CD14-positive monocyte (primary cell): ENCODE results near the gene FOXJ3. TPM values are rescaled to one million over a fixed set of nuclear protein-coding genes. Genes with fewer than 3 reads are reported as not detected.

Experiments
- DNase-seq, 3 donors: peaks; one replicate each; pipeline ENCODE4 v3.0.0-alpha.2; 2011 to 2022
- H2AFZ ChIP-seq: 2 replicates; pipeline ENCODE4 v1.6.0; 2012; ENCODE audit warnings: mild to moderate bottlenecking, low read depth, low read length, inconsistent platforms; ENCODE audit not compliant: insufficient read depth, poor library complexity, severe bottlenecking
- H3K27ac ChIP-seq, 2 donors: 1 replicate in 1 of 2; 2 replicates in 1 of 2; pipeline ENCODE4 v1.5.1; 2012 to 2013; ENCODE audit warnings: low read length in 2 of 2, control low read depth in 1 of 2, inconsistent platforms in 1 of 2, low read depth in 1 of 2, mild to moderate bottlenecking in 1 of 2
- H3K27me3 ChIP-seq, 2 donors: one replicate each; pipeline versions ENCODE4 v1.6.0 to v1.6.1; 2011 to 2013; ENCODE audit warnings: low read length in 2 of 2; ENCODE audit not compliant: control insufficient read depth in 2 of 2, insufficient read depth in 2 of 2
- H3K36me3 ChIP-seq, 2 donors: replicated peaks in 1 of 2; 1 replicate in 1 of 2; 2 replicates in 1 of 2; pipeline versions ENCODE4 v1.5.1 to v1.6.1; 2012 to 2013; ENCODE audit warnings: low read length in 2 of 2, control low read depth in 1 of 2, inconsistent platforms in 1 of 2, mild to moderate bottlenecking in 1 of 2; ENCODE audit not compliant: insufficient read depth in 2 of 2, control insufficient read depth in 1 of 2
- H3K4me1 ChIP-seq, 2 donors: 1 replicate in 1 of 2; 2 replicates in 1 of 2; pipeline versions ENCODE4 v1.5.1 to v1.6.1; 2012 to 2013; ENCODE audit warnings: low read length in 2 of 2, control low read depth in 1 of 2, inconsistent platforms in 1 of 2, mild to moderate bottlenecking in 1 of 2, moderate library complexity in 1 of 2; ENCODE audit not compliant: insufficient read depth in 2 of 2, control insufficient read depth in 1 of 2
- H3K4me2 ChIP-seq: replicated peaks from 2 replicates; pipeline ENCODE3; 2012; ENCODE audit warnings: low read length, moderate library complexity, mild to moderate bottlenecking; ENCODE audit not compliant: poor library complexity, severe bottlenecking; ENCODE audit errors: extremely low read depth
- H3K4me3 ChIP-seq, 3 experiments: fragments of 200-600 bp in 1 of 3; sonication (generic) in 1 of 3; replicated peaks in 1 of 3; 1 replicate in 2 of 3; 2 replicates in 1 of 3; pipeline ENCODE4 v1.5.1; 2011 to 2013; ENCODE audit warnings: low read length in 3 of 3, mild to moderate bottlenecking in 3 of 3, control low read depth in 2 of 3, low read depth in 2 of 3, inconsistent platforms in 1 of 3, moderate library complexity in 1 of 3
- H3K79me2 ChIP-seq: 2 replicates; pipeline ENCODE4 v1.6.0; 2012; ENCODE audit warnings: mild to moderate bottlenecking, control low read depth, inconsistent platforms, low read length, moderate library complexity; ENCODE audit not compliant: insufficient read depth
- H3K9ac ChIP-seq: 2 replicates; pipeline ENCODE4 v1.6.0; 2017; ENCODE audit warnings: low read length, mild to moderate bottlenecking; ENCODE audit not compliant: insufficient read depth, poor library complexity, severe bottlenecking
- H3K9me3 ChIP-seq, 2 donors: replicated peaks in 1 of 2; 1 replicate in 1 of 2; 2 replicates in 1 of 2; pipeline versions ENCODE4 v1.5.1 to v1.6.1; 2012 to 2013; ENCODE audit warnings: low read length in 2 of 2, control low read depth in 1 of 2; ENCODE audit not compliant: control insufficient read depth in 1 of 2, insufficient read depth in 1 of 2
- H4K20me1 ChIP-seq: 2 replicates; pipeline ENCODE4 v1.6.0; 2012; ENCODE audit warnings: mild to moderate bottlenecking, low read length, control low read depth, moderate library complexity; ENCODE audit not compliant: insufficient read depth
- H3K27ac Mint-ChIP-seq, 7 donors: one replicate each; pipeline ENCODE4 v1.8.0; 2020; ENCODE audit warnings: mild to moderate bottlenecking in 7 of 7, mixed read lengths in 7 of 7, moderate library complexity in 6 of 7, inconsistent platforms in 2 of 7
- H3K27me3 Mint-ChIP-seq, 3 donors: one replicate each; pipeline ENCODE4 v1.8.0; 2021 to 2022; ENCODE audit warnings: low read depth in 3 of 3, mild to moderate bottlenecking in 3 of 3, mixed read lengths in 3 of 3, moderate library complexity in 3 of 3, inconsistent platforms in 1 of 3
- H3K36me3 Mint-ChIP-seq, 2 donors: one replicate each; pipeline ENCODE4 v1.8.0; 2020; ENCODE audit warnings: mixed read lengths in 2 of 2, inconsistent platforms in 1 of 2, mild to moderate bottlenecking in 1 of 2
- H3K4me1 Mint-ChIP-seq: one replicate; pipeline ENCODE4 v1.8.0; 2020; ENCODE audit warnings: mild to moderate bottlenecking, mixed read lengths
- H3K4me3 Mint-ChIP-seq, 2 donors: one replicate each; pipeline ENCODE4 v1.8.0; 2020; ENCODE audit warnings: mild to moderate bottlenecking in 2 of 2, mixed read lengths in 2 of 2, moderate library complexity in 1 of 2
- H3K9me3 Mint-ChIP-seq, 7 donors: one replicate each; pipeline ENCODE4 v1.8.0; 2020 to 2022; ENCODE audit warnings: mixed read lengths in 7 of 7, mild to moderate bottlenecking in 6 of 7, moderate library complexity in 6 of 7, inconsistent platforms in 2 of 7
- WGBS: methylation state at CpG from one replicate; pipeline ENCODE4 v1.1.5; 2013; ENCODE audit warnings: missing lambda C conversion rate; ENCODE audit not compliant: insufficient coverage; 5-methylcytosine and 5-hydroxymethylcytosine counted together
- intact Hi-C, 2 donors: fragments of 100-400 bp; cut with micrococcal nuclease; formaldehyde crosslinking; loops; one replicate each; pipeline versions ENCODE4 v1.15.0 to v1.15.1; 2023
- polyA plus RNA-seq, 3 donors: library from polyadenylated mRNA; depleted of rRNA in 1 of 3; unstranded in 2 of 3; stranded (reverse) in 1 of 3; fragments of 300-500 nt in 2 of 3; fragments of >200 nt in 1 of 3; fragmentation: Illumina TruSeq in 2 of 3; gene quantifications; 1 replicate in 2 of 3; 2 replicates in 1 of 3; pipeline ENCODE4 v1.2.3, GENCODE V29; 2012 to 2021
- TF ChIP-seq, protein P1 (sequence below): fragments of 200-600 bp; IDR thresholded peaks from one replicate; pipeline ENCODE4 v1.8.0; 2022; ENCODE audit warnings: antibody characterized with exemption, mild to moderate bottlenecking

FOXJ3 gene
- polyA plus RNA-seq, 3 donors, result 10.2 to 18.5 (median 18.4) TPM

GRCh38 chr1:42325014-42325402 is 10.0 kb downstream of the FOXJ3 start:
- Mint-ChIP-seq H3K27me3 (no peaks in the 10 kb centered on the region), H3K27ac (no peak overlapping the region), H3K4me3 (no peak overlapping the region), H3K4me1 (peaks cover 37% of the 10 kb centered on the region), H3K36me3 (peaks cover 6% of the 10 kb centered on the region in 2 donors), H3K9me3 (no peaks in the 10 kb centered on the region)
- WGBS, result no CpG with 5 or more reads among the region's 2 CpGs
- DNase-seq, result no peak
- Histone ChIP-seq H3K9me3 (no peaks in the 10 kb centered on the region), H3K4me3 (no peak overlapping the region), H2AFZ (no peak overlapping the region), H3K9ac (no peak overlapping the region), H3K4me2 (no peak overlapping the region), H4K20me1 (peaks cover 96% of the 10 kb centered on the region), H3K79me2 (peaks cover 94% of the 10 kb centered on the region), H3K36me3 (no peaks in the 10 kb centered on the region), H3K27ac (peak overlapping the region in 1 of 2 donors; percentile 1), H3K4me1 (peaks cover 4 to 5% of the 10 kb centered on the region in 2 donors), H3K27me3 (no peaks in the 10 kb centered on the region)
- TF ChIP-seq, protein P1, sequence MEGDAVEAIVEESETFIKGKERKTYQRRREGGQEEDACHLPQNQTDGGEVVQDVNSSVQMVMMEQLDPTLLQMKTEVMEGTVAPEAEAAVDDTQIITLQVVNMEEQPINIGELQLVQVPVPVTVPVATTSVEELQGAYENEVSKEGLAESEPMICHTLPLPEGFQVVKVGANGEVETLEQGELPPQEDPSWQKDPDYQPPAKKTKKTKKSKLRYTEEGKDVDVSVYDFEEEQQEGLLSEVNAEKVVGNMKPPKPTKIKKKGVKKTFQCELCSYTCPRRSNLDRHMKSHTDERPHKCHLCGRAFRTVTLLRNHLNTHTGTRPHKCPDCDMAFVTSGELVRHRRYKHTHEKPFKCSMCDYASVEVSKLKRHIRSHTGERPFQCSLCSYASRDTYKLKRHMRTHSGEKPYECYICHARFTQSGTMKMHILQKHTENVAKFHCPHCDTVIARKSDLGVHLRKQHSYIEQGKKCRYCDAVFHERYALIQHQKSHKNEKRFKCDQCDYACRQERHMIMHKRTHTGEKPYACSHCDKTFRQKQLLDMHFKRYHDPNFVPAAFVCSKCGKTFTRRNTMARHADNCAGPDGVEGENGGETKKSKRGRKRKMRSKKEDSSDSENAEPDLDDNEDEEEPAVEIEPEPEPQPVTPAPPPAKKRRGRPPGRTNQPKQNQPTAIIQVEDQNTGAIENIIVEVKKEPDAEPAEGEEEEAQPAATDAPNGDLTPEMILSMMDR, result no peak
- intact Hi-C loops, result no loop called here

GRCh38 chr1:42324398-42325013 is 10.5 kb downstream of the FOXJ3 start:
- H3K9me3 Mint-ChIP-seq, result no peaks in the 10 kb centered on the region
- Histone ChIP-seq H3K79me2 (peaks cover 94% of the 10 kb centered on the region), H3K27ac (peak overlapping the region in 1 of 2 donors; percentile 1), H4K20me1 (peaks cover 96% of the 10 kb centered on the region), H3K4me2 (no peak overlapping the region), H2AFZ (no peak overlapping the region), H3K9me3 (no peaks in the 10 kb centered on the region), H3K4me3 (no peak overlapping the region), H3K9ac (no peak overlapping the region), H3K27me3 (no peaks in the 10 kb centered on the region), H3K36me3 (no peaks in the 10 kb centered on the region), H3K4me1 (peaks cover 9 to 10% of the 10 kb centered on the region in 2 donors)
- intact Hi-C loops, result no loop called here
- H3K36me3 Mint-ChIP-seq, result peaks cover 6% of the 10 kb centered on the region in 2 donors
- peaks cover 40% of the 10 kb centered on the region for H3K4me1 Mint-ChIP-seq
- DNase-seq, result peak; percentile 32 to 39 (median 37)
- no peak overlapping the region for H3K4me3 Mint-ChIP-seq
- no CpG with 5 or more reads among the region's 6 CpGs for WGBS
- TF ChIP-seq, protein P1, result no peak
- no peaks in the 10 kb centered on the region for H3K27me3 Mint-ChIP-seq
- H3K27ac Mint-ChIP-seq, result peak overlapping the region in 2 of 7 donors; percentile 8 to 77
